Measurements from ENCODE around the gene FHIT.
"Not testable (repeated sequence)": the region's sequence is repeated elsewhere in the genome, so short reads cannot be mapped to it uniquely, and the experiment has no call there.

The FHIT gene

DNA sequence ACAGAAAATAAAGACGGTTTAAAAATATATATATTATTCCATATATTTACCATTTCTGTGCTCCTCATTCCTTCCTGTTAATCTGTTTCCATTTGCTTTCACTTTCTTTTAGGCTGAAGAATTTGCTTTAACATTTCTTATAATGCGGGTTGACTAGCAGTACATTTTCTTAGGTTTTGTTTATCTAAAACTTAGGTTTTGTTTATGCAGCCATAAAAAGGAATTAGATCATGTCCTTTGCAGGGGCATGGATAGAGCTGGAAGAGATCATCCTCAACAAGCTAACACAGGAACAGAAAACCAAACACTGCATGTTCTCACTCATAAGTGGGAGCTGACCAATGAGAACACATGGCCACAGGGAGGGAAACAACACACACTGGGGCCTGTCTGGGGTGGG lies 578.1 kb downstream of the FHIT start:
- DNase-seq: no peak

DNA sequence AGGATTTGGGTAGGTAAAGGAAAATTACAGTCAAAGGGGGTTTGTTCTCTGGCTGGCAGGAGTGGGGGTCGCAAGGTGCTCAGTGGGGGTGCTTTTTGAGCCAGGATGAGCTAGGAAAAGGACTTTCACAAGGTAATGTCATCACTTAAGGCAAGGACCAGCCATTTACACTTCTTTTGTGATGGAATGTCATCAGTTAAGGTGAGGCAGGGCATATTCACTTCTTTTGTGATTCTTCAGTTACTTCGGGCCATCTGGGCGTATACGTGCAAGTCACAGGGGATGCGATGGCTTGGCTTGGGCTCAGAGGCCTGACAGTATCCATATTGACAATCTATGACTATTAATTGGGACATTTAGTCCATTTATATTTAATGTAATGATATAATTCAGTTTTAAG lies 578.9 kb downstream of the FHIT start:
- not testable (repeated sequence) for DNase-seq

- no peak for DNase-seq
Observed at GRCh38 chr3:60669636-60670035, 581.6 kb downstream of the FHIT start.

DNA sequence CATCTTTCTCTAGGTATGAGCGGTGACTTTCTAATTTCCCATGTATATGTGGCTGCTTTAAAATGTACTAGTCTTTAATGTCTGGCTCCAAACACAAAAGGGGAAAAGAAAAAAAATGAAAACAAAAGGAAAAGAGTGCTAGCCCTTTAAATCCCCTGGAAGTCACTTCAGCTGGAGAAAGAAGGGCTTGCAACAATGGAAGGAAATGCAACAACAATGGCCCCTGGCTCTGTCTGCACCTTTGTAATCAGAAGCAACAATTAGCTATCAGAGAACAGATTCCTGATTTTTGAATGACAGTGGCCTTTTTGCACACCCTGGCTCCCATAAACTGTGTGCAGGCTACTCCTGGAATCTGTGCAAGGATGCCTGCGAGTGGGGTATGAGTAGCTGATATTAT lies 591.2 kb downstream of the FHIT start:
- no peak for DNase-seq

DNA sequence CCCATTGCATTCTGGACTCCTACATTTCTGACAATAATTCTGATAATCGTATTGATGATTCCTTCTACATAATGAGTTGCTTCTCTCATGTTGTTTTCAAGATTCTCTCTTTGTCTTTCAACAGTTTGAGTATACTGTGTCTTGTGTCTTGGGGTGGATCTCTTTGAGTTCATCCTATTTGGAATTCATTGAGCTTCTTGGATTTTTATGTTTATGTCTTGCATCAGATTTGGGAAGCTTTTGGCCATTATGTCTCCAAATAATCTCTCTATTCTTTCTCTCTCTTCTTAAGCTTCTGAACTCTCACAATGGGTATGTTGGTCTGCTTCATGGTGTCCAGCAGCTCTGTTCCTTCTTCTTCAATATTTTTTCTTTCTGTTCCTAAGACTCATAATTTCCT lies 592.2 kb downstream of the FHIT start:
- DNase-seq: no peak

- DNase-seq: no peak
Observed at GRCh38 chr3:60657972-60658371, 593.3 kb downstream of the FHIT start.

GRCh38 chr3:60652829-60653228 lies 598.4 kb downstream of the FHIT start:
- DNase-seq: no peak

- DNase-seq: no peak
Observed at GRCh38 chr3:60651799-60652198, 599.5 kb downstream of the FHIT start.

DNA sequence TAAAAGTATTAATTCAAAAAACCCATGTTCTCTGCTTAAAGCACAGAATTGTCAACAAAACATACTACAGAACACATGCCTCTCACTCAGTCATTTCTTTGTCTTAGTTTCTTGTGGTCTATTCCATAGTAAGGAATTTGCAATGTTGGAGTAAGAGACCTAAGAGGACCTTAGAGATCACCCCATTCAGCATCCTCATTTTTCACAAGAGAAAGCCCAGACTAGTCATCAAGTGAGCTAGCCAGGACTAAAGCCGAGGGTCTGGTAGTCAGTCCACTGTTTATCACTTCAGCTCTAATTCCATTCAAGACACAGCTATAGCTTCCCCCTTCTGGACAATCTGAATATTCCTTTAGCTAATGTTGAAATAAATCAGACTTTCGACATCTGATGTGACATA lies 601.1 kb downstream of the FHIT start:
- no peak for DNase-seq

- no peak for DNase-seq
Observed at GRCh38 chr3:60645801-60646200, 605.5 kb downstream of the FHIT start.

DNA sequence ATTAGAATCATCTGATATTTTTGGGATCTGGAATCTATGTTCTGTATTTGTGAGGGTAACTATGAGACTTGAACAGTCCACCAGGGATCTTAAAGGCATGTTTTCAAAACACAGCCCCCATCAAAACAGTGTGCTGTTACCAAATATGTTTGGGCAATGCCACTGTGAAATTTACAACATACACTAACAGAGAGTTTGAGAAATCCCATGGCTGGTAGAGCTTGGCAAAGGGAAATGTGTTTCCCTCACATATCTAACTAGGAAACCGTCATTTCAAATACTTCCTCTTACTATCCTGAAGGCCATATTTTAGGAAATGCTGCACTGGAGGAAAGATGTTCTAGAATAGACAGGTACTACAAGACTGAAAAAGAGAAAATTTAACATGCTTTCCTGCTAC lies 607.4 kb downstream of the FHIT start:
- DNase-seq: no peak

DNA sequence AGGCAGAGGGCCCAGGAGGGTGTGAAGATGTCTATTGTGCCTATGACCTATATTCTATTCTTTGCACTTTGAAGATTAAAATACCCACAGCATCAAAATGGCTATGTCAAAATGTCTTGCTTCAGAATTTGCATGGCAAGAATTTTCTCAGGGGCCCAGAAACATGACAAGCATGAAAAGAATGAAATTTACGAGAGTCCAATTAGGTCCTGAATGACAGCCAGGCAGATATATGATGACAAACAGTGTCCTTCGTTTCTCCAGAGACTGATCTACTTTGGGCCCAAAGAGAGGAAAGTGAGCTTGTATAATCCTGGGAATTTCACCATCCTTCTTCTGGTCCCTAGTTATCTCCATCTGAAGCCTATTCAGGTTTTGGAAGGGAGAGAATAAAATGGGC lies 609.9 kb downstream of the FHIT start:
- DNase-seq: no peak

GRCh38 chr3:60636846-60637245 lies 614.4 kb downstream of the FHIT start:
- DNase-seq: no peak

- DNase-seq: no peak
Observed at GRCh38 chr3:60633644-60634043, 617.6 kb downstream of the FHIT start.

DNA sequence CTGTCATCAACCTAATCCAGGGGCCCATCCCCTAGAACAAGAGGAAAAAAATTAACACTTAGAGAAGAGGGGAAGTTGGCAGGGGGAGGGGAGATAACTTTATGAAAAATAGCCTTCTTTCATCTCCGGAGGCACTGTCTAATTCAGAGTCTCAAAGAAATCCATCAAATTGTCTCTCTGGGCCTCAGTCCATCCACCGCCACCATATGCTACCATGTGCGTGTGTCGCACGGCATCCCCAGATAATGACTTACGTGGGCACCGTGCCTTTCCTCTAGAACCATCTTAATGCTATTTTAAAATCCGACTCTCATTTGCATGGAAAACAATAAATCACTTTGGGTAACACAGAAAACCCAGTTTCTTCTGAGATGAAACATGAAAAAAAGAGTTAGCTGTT lies 619.7 kb downstream of the FHIT start:
- DNase-seq: no peak

DNA sequence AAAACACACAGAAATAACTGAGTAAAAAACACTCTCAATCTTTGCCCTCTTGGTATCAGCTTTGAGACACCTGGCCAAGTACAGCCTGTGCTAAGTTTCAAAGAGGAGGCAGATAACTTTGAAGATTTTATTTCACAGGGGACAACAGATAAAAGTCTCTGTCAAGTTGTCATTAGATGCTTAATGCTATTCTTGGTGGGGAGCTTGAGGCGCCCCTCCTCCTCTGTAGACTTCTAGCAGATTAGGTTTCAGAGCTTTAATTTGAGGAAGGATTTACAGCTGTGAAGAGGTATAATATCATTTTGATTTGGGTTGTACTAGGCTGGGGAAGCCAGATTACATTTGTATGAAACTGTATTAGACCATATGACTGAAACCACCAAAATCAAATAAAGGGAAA lies 620.3 kb downstream of the FHIT start:
- DNase-seq: no peak

GRCh38 chr3:60629816-60630215 lies 621.4 kb downstream of the FHIT start:
- no peak for DNase-seq

DNA sequence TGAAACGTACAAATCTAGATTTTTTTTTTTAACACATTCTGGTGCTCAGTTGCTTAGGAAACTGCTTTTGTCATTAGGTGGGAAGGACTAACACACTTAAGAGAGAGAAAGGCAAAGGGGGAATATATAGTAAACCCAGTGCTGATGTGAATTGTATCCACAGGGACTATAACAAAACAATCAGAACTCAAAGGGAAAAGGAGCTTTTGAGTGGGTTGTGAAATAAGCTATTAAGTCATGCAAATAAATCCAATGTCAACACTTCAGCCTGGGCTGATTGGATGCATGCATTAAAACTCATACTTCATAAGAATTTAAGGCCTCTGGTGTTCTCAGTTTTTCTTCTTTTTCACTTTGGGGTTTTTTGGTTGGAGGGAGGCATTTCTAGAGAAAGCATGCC lies 628.9 kb downstream of the FHIT start:
- no peak for DNase-seq

DNA sequence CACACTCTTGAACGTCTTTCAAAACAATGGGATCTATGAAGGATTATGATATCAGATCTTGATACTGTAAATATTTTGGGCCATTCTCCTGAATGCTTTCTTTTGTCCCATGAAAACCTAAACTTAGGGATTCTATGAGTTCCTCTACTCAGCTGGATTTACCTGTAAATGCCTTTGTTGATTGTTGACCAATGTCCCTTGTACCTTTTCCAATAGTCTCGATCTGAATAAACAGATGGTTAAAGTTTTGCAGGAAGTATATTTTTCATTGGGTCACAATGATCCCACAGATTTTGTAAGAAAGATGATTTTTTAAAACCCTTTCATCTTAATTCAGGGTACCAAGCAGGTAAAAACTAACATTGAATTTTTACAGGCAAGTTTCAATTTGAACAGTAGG lies 634.1 kb downstream of the FHIT start:
- no peak for DNase-seq

- no peak for DNase-seq
Observed at GRCh38 chr3:60613769-60614303, 637.4 kb downstream of the FHIT start.

GRCh38 chr3:60610441-60611112 lies 640.7 kb downstream of the FHIT start:
- DNase-seq: no peak

- DNase-seq: no peak
Observed at GRCh38 chr3:60609446-60609845, 641.8 kb downstream of the FHIT start.

- no peak for DNase-seq
Observed at GRCh38 chr3:60603860-60604259, 647.4 kb downstream of the FHIT start.

GRCh38 chr3:60600848-60601247 lies 650.4 kb downstream of the FHIT start:
- no peak for DNase-seq

DNA sequence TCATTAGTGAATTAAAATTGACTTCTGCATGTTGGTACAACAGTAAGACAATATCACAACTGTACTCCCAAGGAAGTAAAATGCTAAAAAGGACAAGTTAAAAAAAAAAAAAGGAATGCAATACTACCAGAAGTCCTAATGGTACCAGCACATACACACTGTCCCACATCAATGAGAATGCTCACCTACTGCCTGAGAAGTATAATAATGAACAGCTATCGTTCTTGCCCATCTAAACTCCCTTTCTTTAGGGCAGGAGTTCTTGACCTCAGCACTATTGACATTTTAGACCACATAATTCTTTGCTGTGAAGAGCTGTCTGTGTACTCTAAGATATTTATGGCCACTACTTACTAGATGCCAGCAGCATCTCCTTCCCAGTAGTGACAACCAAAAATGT lies 651.7 kb downstream of the FHIT start:
- DNase-seq: no peak
